GM12878 (cell line): ENCODE data around the gene ZNF599. TPM values are rescaled to one million over a fixed set of nuclear protein-coding genes. Genes with fewer than 3 reads are reported as not detected.

ENCODE experiments used
- polyA plus RNA-seq, 11 experiments: library from polyadenylated mRNA; depleted of rRNA in 4 of 11; unstranded in 6 of 11; stranded (reverse) in 5 of 11; fragments of >200 nt; fragmentation: Nextera tagmentation in 4 of 11; fragmentation: Illumina TruSeq in 1 of 11; extraction: Ambion mirVana in 4 of 11; extraction: Trizol in 1 of 11; gene quantifications; 1 replicate in 1 of 11; 2 replicates in 10 of 11; pipeline versions ENCODE4 v1.2.1 to v1.2.3, GENCODE V29; 2011 to 2016; ENCODE audit warnings: inconsistent platforms in 2 of 11, missing spikeins in 2 of 11, low read depth in 1 of 11
- total RNA-seq, 4 experiments: library from RNA; depleted of rRNA in 3 of 4; stranded (reverse); fragments of >200 nt in 3 of 4; fragmentation: Illumina TruSeq in 1 of 4; extraction: Trizol in 1 of 4; gene quantifications; 2 replicates each; pipeline versions ENCODE4 v1.2.1 to v1.2.3, GENCODE V29; 2013 to 2021

The ZNF599 gene
- total and polyA plus RNA-seq, 10 of the 15 experiments (the other 5 are each of a cell fraction or from before 2014, with no cell fraction given), result 0.27 to 4.8 (median 1.9) TPM

Other genes starting within 250 kb of the ZNF599 start
- gene SCGB2B2, start 96.1 kb downstream of the ZNF599 start, total RNA-seq (2014; rRNA removed), result 0.05 TPM in 1 of 2 replicates, not detected in the other
- gene SCGB2B2, start 96.1 kb downstream of the ZNF599 start, total RNA-seq (2014; rRNA removed; fragmentation: Illumina TruSeq; extraction: Trizol), result not detected in 2 replicates
- 0.31 TPM in 1 of 2 replicates, not detected in the other for gene SCGB2B2, start 96.1 kb downstream of the ZNF599 start, total RNA-seq (2021)
- 0.04 and 0.35 TPM in 2 replicates for gene SCGB2B2, start 96.1 kb downstream of the ZNF599 start, polyA plus RNA-seq (2011; rRNA removed)
- gene SCGB2B2, start 96.1 kb downstream of the ZNF599 start, polyA plus RNA-seq (2014; fragmentation: Illumina TruSeq; extraction: Trizol), result 0.06 and 0.11 TPM in 2 replicates
- not detected for gene SCGB2B2, start 96.1 kb downstream of the ZNF599 start, polyA plus RNA-seq (2014; fragmentation: Nextera tagmentation; extraction: Ambion mirVana)
- gene SCGB2B2, start 96.1 kb downstream of the ZNF599 start, polyA plus RNA-seq (2014; rRNA removed), result not detected in 2 replicates
- gene SCGB2B2, start 96.1 kb downstream of the ZNF599 start, polyA plus RNA-seq (2016; fragmentation: Nextera tagmentation; extraction: Ambion mirVana), result under 1 TPM in 1 of 2 experiments, not detected in 1; 0.12 TPM
- 17.8 and 18.0 TPM in 2 replicates for gene ZNF302, start 95.5 kb downstream of the ZNF599 start, total RNA-seq (2014; rRNA removed)
- 21.9 TPM in 2 replicates for gene ZNF302, start 95.5 kb downstream of the ZNF599 start, total RNA-seq (2014; rRNA removed; fragmentation: Illumina TruSeq; extraction: Trizol)
- gene ZNF302, start 95.5 kb downstream of the ZNF599 start, total RNA-seq (2021), result 16.0 and 17.1 TPM in 2 replicates
- 35.4 and 56.1 TPM in 2 replicates for gene ZNF302, start 95.5 kb downstream of the ZNF599 start, polyA plus RNA-seq (2011; rRNA removed)
- 21.2 and 27.4 TPM in 2 replicates for gene ZNF302, start 95.5 kb downstream of the ZNF599 start, polyA plus RNA-seq (2014; fragmentation: Illumina TruSeq; extraction: Trizol)
- gene ZNF302, start 95.5 kb downstream of the ZNF599 start, polyA plus RNA-seq (2014; fragmentation: Nextera tagmentation; extraction: Ambion mirVana), result 1 to 10 TPM; 8.4 to 8.6 TPM
- 15.8 and 18.2 TPM in 2 replicates for gene ZNF302, start 95.5 kb downstream of the ZNF599 start, polyA plus RNA-seq (2014; rRNA removed)
- gene ZNF302, start 95.5 kb downstream of the ZNF599 start, polyA plus RNA-seq (2016; fragmentation: Nextera tagmentation; extraction: Ambion mirVana), result 10 to 100 TPM; 22.8 to 23.7 TPM
- gene ZNF181, start 39.0 kb downstream of the ZNF599 start, total RNA-seq (2014; rRNA removed), result 8.4 and 9.6 TPM in 2 replicates
- gene ZNF181, start 39.0 kb downstream of the ZNF599 start, total RNA-seq (2014; rRNA removed; fragmentation: Illumina TruSeq; extraction: Trizol), result 6.8 and 7.1 TPM in 2 replicates
- gene ZNF181, start 39.0 kb downstream of the ZNF599 start, total RNA-seq (2021), result 5.4 and 5.7 TPM in 2 replicates
- 9.4 and 17.9 TPM in 2 replicates for gene ZNF181, start 39.0 kb downstream of the ZNF599 start, polyA plus RNA-seq (2011; rRNA removed)
- 8.8 and 10.9 TPM in 2 replicates for gene ZNF181, start 39.0 kb downstream of the ZNF599 start, polyA plus RNA-seq (2014; fragmentation: Illumina TruSeq; extraction: Trizol)
- gene ZNF181, start 39.0 kb downstream of the ZNF599 start, polyA plus RNA-seq (2014; fragmentation: Nextera tagmentation; extraction: Ambion mirVana), result 1 to 10 TPM; 2.1 to 2.7 TPM
- 4.8 and 7.7 TPM in 2 replicates for gene ZNF181, start 39.0 kb downstream of the ZNF599 start, polyA plus RNA-seq (2014; rRNA removed)
- gene ZNF181, start 39.0 kb downstream of the ZNF599 start, polyA plus RNA-seq (2016; fragmentation: Nextera tagmentation; extraction: Ambion mirVana), result 10 to 100 TPM in 1 of 2 experiments, 1 to 10 TPM in 1; 9.0 to 10.3 TPM
- gene ZNF30, start 153.7 kb upstream of the ZNF599 start, total RNA-seq (2014; rRNA removed), result 0.82 and 0.85 TPM in 2 replicates
- 1.2 and 1.5 TPM in 2 replicates for gene ZNF30, start 153.7 kb upstream of the ZNF599 start, total RNA-seq (2014; rRNA removed; fragmentation: Illumina TruSeq; extraction: Trizol)
- gene ZNF30, start 153.7 kb upstream of the ZNF599 start, total RNA-seq (2021), result 0.98 and 1.2 TPM in 2 replicates
- 2.3 and 3.1 TPM in 2 replicates for gene ZNF30, start 153.7 kb upstream of the ZNF599 start, polyA plus RNA-seq (2011; rRNA removed)
- gene ZNF30, start 153.7 kb upstream of the ZNF599 start, polyA plus RNA-seq (2014; fragmentation: Illumina TruSeq; extraction: Trizol), result 0.97 and 2.8 TPM in 2 replicates
- gene ZNF30, start 153.7 kb upstream of the ZNF599 start, polyA plus RNA-seq (2014; fragmentation: Nextera tagmentation; extraction: Ambion mirVana), result 1 to 10 TPM; 1.2 to 1.6 TPM
- 0.80 and 1.1 TPM in 2 replicates for gene ZNF30, start 153.7 kb upstream of the ZNF599 start, polyA plus RNA-seq (2014; rRNA removed)
- gene ZNF30, start 153.7 kb upstream of the ZNF599 start, polyA plus RNA-seq (2016; fragmentation: Nextera tagmentation; extraction: Ambion mirVana), result 1 to 10 TPM; 1.3 to 1.8 TPM
- 2.3 and 2.8 TPM in 2 replicates for gene ZNF792, start 191.0 kb upstream of the ZNF599 start, total RNA-seq (2014; rRNA removed)
- gene ZNF792, start 191.0 kb upstream of the ZNF599 start, total RNA-seq (2014; rRNA removed; fragmentation: Illumina TruSeq; extraction: Trizol), result 2.2 and 2.6 TPM in 2 replicates
- gene ZNF792, start 191.0 kb upstream of the ZNF599 start, total RNA-seq (2021), result 2.0 and 2.2 TPM in 2 replicates
- gene ZNF792, start 191.0 kb upstream of the ZNF599 start, polyA plus RNA-seq (2011; rRNA removed), result 4.8 and 5.3 TPM in 2 replicates
- 1.2 and 1.3 TPM in 2 replicates for gene ZNF792, start 191.0 kb upstream of the ZNF599 start, polyA plus RNA-seq (2014; fragmentation: Illumina TruSeq; extraction: Trizol)
- under 1 TPM; 0.53 to 0.63 TPM for gene ZNF792, start 191.0 kb upstream of the ZNF599 start, polyA plus RNA-seq (2014; fragmentation: Nextera tagmentation; extraction: Ambion mirVana)
- gene ZNF792, start 191.0 kb upstream of the ZNF599 start, polyA plus RNA-seq (2014; rRNA removed), result 0.97 and 1.0 TPM in 2 replicates
- gene ZNF792, start 191.0 kb upstream of the ZNF599 start, polyA plus RNA-seq (2016; fragmentation: Nextera tagmentation; extraction: Ambion mirVana), result 1 to 10 TPM in 1 of 2 experiments, under 1 TPM in 1; 0.87 to 1.3 TPM
- gene GRAMD1A, start 227.1 kb upstream of the ZNF599 start, total RNA-seq (2014; rRNA removed), result 36.1 and 41.9 TPM in 2 replicates
- gene GRAMD1A, start 227.1 kb upstream of the ZNF599 start, total RNA-seq (2014; rRNA removed; fragmentation: Illumina TruSeq; extraction: Trizol), result 14.8 and 16.9 TPM in 2 replicates
- 69.1 and 71.0 TPM in 2 replicates for gene GRAMD1A, start 227.1 kb upstream of the ZNF599 start, total RNA-seq (2021)
- gene GRAMD1A, start 227.1 kb upstream of the ZNF599 start, polyA plus RNA-seq (2011; rRNA removed), result 32.2 and 60.8 TPM in 2 replicates
- 21.9 and 32.7 TPM in 2 replicates for gene GRAMD1A, start 227.1 kb upstream of the ZNF599 start, polyA plus RNA-seq (2014; fragmentation: Illumina TruSeq; extraction: Trizol)
- 1 to 10 TPM in 1 of 2 experiments, under 1 TPM in 1; 0.79 to 2.0 TPM for gene GRAMD1A, start 227.1 kb upstream of the ZNF599 start, polyA plus RNA-seq (2014; fragmentation: Nextera tagmentation; extraction: Ambion mirVana)
- 73.6 and 79.8 TPM in 2 replicates for gene GRAMD1A, start 227.1 kb upstream of the ZNF599 start, polyA plus RNA-seq (2014; rRNA removed)
- 10 to 100 TPM; 22.1 to 37.9 TPM for gene GRAMD1A, start 227.1 kb upstream of the ZNF599 start, polyA plus RNA-seq (2016; fragmentation: Nextera tagmentation; extraction: Ambion mirVana)